Stomach smooth muscle (tissue), 2 donors: ENCODE measurements around the gene MYOCD.

Experiments used
- H3K27ac ChIP-seq: one replicate; pipeline ENCODE4 v1.7.0; 2013; ENCODE audit warnings: mild to moderate bottlenecking, low read length, inconsistent platforms
- H3K27me3 ChIP-seq, 2 donors: one replicate each; pipeline ENCODE4 v1.7.0; 2013; ENCODE audit warnings: low read length in 2 of 2; ENCODE audit not compliant: insufficient read depth in 2 of 2, control insufficient read depth in 1 of 2
- H3K36me3 ChIP-seq, 2 donors: one replicate each; pipeline ENCODE4 v1.7.0; 2013; ENCODE audit warnings: low read length in 2 of 2; ENCODE audit not compliant: control insufficient read depth in 2 of 2, insufficient read depth in 2 of 2
- H3K4me1 ChIP-seq: one replicate; pipeline ENCODE4 v1.7.0; 2013; ENCODE audit warnings: low read length; ENCODE audit not compliant: control insufficient read depth, insufficient read depth
- H3K4me3 ChIP-seq, 2 donors: one replicate each; pipeline ENCODE4 v1.7.0; 2013; ENCODE audit warnings: low read length in 2 of 2
- H3K9ac ChIP-seq, 2 donors: one replicate each; pipeline ENCODE4 v1.7.0; 2013; ENCODE audit warnings: low read length in 2 of 2, mild to moderate bottlenecking in 1 of 2
- H3K9me3 ChIP-seq, 2 donors: one replicate each; pipeline ENCODE4 v1.7.0; 2013; ENCODE audit warnings: low read length in 2 of 2; ENCODE audit not compliant: control insufficient read depth in 2 of 2
- donor health status: healthy.
- donor health status: Pancreatic carcinoma.

The MYOCD gene

DNA sequence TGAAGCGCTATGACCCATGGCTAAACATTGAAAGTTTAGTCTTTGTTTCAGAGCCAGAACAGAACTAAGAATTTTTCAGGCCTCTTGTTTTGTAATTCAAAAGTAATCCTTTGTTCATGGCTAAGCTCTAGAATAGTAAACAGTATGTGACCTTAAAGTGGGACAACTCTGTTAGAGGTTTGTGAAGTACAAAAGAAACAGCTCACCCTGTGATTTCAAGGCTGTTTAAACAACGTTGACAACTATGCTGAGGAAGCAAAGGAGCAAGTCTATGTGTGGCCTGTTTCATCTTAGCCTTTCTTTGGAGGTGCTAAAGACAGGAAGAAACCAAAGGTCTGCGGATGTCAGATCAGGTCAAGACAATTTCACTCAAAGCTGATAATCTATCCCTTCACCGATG, 40.4 kb downstream of the MYOCD start:
- H3K4me3 ChIP-seq: no peak overlapping the region
- peak overlapping the region; percentile 19 for H3K27ac ChIP-seq
- H3K27me3 ChIP-seq: no peaks in the 10 kb centered on the region
- peak overlapping the region in 1 of 2 donors; percentile 13 for H3K9ac ChIP-seq
- H3K4me1 ChIP-seq: peaks cover 8% of the 10 kb centered on the region
- peaks cover 0 to 8% of the 10 kb centered on the region in 2 donors for H3K36me3 ChIP-seq
- H3K9me3 ChIP-seq: no peaks in the 10 kb centered on the region

- H3K36me3 ChIP-seq: peaks cover 0 to 19% of the 10 kb centered on the region in 2 donors
- no peak overlapping the region for H3K4me3 ChIP-seq
- peaks cover 10% of the 10 kb centered on the region for H3K4me1 ChIP-seq
- H3K9ac ChIP-seq: no peak overlapping the region
- H3K9me3 ChIP-seq: no peaks in the 10 kb centered on the region
- no peaks in the 10 kb centered on the region for H3K27me3 ChIP-seq
- no peak overlapping the region for H3K27ac ChIP-seq
Measured at GRCh38 chr17:12709063-12709462, 43.4 kb downstream of the MYOCD start.

GRCh38 chr17:12712415-12712814, 46.7 kb downstream of the MYOCD start:
- Histone ChIP-seq H3K27ac (no peak overlapping the region), H3K36me3 (peaks cover 15 to 27% of the 10 kb centered on the region in 2 donors), H3K4me1 (peaks cover 2% of the 10 kb centered on the region), H3K4me3 (no peak overlapping the region), H3K9ac (no peak overlapping the region), H3K27me3 (no peaks in the 10 kb centered on the region), H3K9me3 (no peaks in the 10 kb centered on the region)

DNA sequence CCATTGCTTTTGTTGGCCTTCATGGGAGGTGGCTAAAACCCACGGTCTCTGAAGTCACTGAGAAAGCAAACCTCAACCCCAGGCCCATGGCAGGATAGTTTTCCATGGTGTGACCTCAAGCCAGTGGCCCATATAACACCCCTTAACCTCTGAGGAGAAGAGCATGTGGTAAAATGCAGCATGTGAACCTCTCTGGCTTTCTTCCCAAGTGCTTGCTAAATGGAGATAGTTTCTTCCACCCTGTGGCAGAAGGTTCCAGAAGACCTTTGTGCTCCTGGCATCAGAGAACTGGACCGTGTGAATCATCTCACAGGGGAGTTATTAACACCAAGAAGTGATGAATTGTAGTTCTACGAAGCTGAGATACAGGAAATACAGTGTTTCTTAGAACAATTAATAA, 47.3 kb downstream of the MYOCD start:
- no peaks in the 10 kb centered on the region for H3K27me3 ChIP-seq
- no peaks in the 10 kb centered on the region for H3K9me3 ChIP-seq
- no peak overlapping the region for H3K9ac ChIP-seq
- H3K36me3 ChIP-seq: peaks cover 20 to 33% of the 10 kb centered on the region in 2 donors
- H3K4me3 ChIP-seq: no peak overlapping the region
- H3K4me1 ChIP-seq: peaks cover 2% of the 10 kb centered on the region
- no peak overlapping the region for H3K27ac ChIP-seq

DNA sequence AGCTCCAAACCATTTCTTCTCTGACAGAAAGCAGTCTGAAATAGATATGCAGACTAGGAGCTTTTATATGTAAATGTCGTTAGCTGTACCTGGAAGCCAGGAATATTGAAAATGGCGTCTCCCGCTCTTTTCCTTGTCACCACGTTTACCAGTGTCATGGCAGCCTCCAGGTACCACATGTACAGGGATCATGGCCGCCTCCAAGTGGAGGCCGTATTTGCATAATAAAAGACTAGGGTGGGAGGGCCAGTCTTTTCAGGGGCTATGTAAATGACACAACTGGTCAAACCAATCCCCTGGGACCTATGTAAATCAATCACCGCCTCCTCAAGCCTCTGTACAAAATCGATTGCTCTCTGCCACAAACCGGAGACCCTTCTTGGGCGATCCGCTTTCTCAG, 54.3 kb downstream of the MYOCD start:
- H3K9me3 ChIP-seq: no peaks in the 10 kb centered on the region
- no peaks in the 10 kb centered on the region for H3K4me1 ChIP-seq
- no peak overlapping the region for H3K27ac ChIP-seq
- H3K9ac ChIP-seq: no peak overlapping the region
- peaks cover 22 to 35% of the 10 kb centered on the region in 2 donors for H3K36me3 ChIP-seq
- H3K27me3 ChIP-seq: no peaks in the 10 kb centered on the region
- H3K4me3 ChIP-seq: no peak overlapping the region

DNA sequence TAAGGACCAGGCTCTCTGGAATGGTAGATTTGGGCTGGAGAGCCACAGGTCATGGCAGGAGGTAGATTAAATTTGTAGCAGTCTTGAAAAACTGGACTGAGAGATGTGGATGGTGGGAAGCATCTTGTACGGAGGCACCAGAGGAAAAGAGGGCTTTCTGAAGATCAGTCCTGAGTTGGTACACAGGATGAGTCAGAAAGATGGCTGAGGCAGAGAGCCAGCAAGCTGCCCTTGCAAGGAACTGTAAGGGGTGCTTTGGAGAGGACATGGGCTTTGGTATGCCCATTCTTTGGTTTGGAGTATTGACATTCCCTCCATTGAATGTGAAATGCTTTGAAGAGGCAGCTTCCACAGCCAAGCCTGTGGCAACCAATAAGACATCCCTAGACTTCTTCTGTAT, 55.9 kb downstream of the MYOCD start:
- no peak overlapping the region for H3K9ac ChIP-seq
- H3K27me3 ChIP-seq: no peaks in the 10 kb centered on the region
- H3K27ac ChIP-seq: peak overlapping the region; percentile 11
- no peak overlapping the region for H3K4me3 ChIP-seq
- no peaks in the 10 kb centered on the region for H3K4me1 ChIP-seq
- peaks cover 18 to 26% of the 10 kb centered on the region in 2 donors for H3K36me3 ChIP-seq
- no peaks in the 10 kb centered on the region for H3K9me3 ChIP-seq

GRCh38 chr17:12722282-12722681, 56.6 kb downstream of the MYOCD start:
- Histone ChIP-seq H3K36me3 (peaks cover 18 to 24% of the 10 kb centered on the region in 2 donors), H3K27ac (peak overlapping the region; percentile 11), H3K4me3 (no peak overlapping the region), H3K27me3 (no peaks in the 10 kb centered on the region), H3K4me1 (peaks cover 1% of the 10 kb centered on the region), H3K9me3 (no peaks in the 10 kb centered on the region), H3K9ac (no peak overlapping the region)

DNA sequence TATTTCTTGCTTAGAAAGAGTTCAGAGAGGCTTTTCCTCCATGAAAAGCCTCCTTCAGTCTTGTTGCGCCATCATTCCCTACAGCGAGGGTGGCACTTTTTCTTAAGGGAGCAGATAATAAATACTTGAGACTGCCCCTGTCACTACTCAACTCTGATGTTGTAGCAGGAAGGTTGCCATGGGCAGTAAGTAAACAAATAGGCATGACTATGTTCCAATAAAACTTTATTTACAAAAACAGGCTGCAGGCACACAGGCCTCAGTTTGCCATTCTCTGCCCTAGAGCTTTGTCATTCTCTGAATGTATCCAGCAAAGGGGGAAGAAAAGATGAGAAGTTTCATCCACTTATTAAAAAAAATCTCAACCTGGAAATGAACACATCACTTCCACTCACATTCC, 60.4 kb downstream of the MYOCD start:
- H3K36me3 ChIP-seq: peaks cover 4 to 10% of the 10 kb centered on the region in 2 donors
- H3K9me3 ChIP-seq: no peaks in the 10 kb centered on the region
- peaks cover 11% of the 10 kb centered on the region for H3K4me1 ChIP-seq
- no peaks in the 10 kb centered on the region for H3K27me3 ChIP-seq
- H3K27ac ChIP-seq: no peak overlapping the region
- no peak overlapping the region for H3K9ac ChIP-seq
- no peak overlapping the region for H3K4me3 ChIP-seq

- Histone ChIP-seq H3K27me3 (no peaks in the 10 kb centered on the region), H3K9me3 (no peaks in the 10 kb centered on the region), H3K36me3 (peaks cover 8 to 10% of the 10 kb centered on the region in 2 donors), H3K4me3 (no peak overlapping the region), H3K27ac (peak overlapping the region; percentile 56), H3K4me1 (peaks cover 19% of the 10 kb centered on the region), H3K9ac (no peak overlapping the region)
Measured at GRCh38 chr17:12727076-12727760, 61.5 kb downstream of the MYOCD start.

DNA sequence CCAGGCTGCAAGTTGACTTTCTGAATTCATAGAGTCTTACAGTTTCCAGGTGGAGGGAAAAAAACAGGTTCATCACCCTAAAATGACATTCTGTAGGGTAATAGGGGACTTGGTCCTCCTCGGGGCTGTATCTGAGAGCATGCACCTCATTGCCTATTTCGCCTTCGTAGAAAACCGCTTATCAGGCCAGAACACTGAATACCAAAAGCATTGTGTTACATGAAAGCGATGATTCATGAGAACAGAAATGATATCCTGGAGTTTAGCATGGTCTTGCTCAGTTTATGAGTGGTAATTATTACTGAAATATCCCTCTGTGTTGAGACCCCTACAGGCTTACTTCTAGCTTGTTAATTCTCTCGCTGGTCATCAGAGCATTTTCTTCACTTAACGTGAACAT, 62.2 kb downstream of the MYOCD start:
- Histone ChIP-seq H3K4me1 (peaks cover 19% of the 10 kb centered on the region), H3K36me3 (peaks cover 9 to 11% of the 10 kb centered on the region in 2 donors), H3K27ac (peak overlapping the region; percentile 56), H3K9ac (no peak overlapping the region), H3K9me3 (no peaks in the 10 kb centered on the region), H3K4me3 (no peak overlapping the region), H3K27me3 (no peaks in the 10 kb centered on the region)

GRCh38 chr17:12729086-12729485, 63.4 kb downstream of the MYOCD start:
- Histone ChIP-seq H3K4me3 (no peak overlapping the region), H3K9ac (no peak overlapping the region), H3K27me3 (no peaks in the 10 kb centered on the region), H3K27ac (no peak overlapping the region), H3K36me3 (peaks cover 5 to 7% of the 10 kb centered on the region in 2 donors), H3K4me1 (peaks cover 19% of the 10 kb centered on the region), H3K9me3 (no peaks in the 10 kb centered on the region)
